K562 (cell line): Measurements from ENCODE around the gene ATL2. TPM values are rescaled to one million over a fixed set of nuclear protein-coding genes. Genes with fewer than 3 reads are reported as not detected.
A peak's percentile ranks its signal among the peaks of the same experiment; 100 is the strongest.

Experiments
- ARID4B ChIP-seq: sonication (generic); formaldehyde crosslinking; IDR thresholded peaks from 2 replicates; pipeline ENCODE4 v1.8.0; 2022; ENCODE audit warnings: mild to moderate bottlenecking, missing genetic modification reagents
- CREM ChIP-seq: IDR thresholded peaks from 2 replicates; pipeline ENCODE4 v1.6.1; 2014; ENCODE audit warnings: antibody characterized with exemption, low read depth
- CTBP1 ChIP-seq: fragments of 450-650 bp; IDR thresholded peaks from 2 replicates; pipeline ENCODE4 v1.6.1; 2016; ENCODE audit warnings: borderline replicate concordance
- DPF2 ChIP-seq: fragments of 450-650 bp; IDR thresholded peaks from 2 replicates; pipeline ENCODE4 v1.6.1; 2016
- GATA2 ChIP-seq: sonication (generic); formaldehyde crosslinking; IDR thresholded peaks from 2 replicates; pipeline ENCODE4 v1.4.0; 2020; ENCODE audit warnings: mild to moderate bottlenecking, missing genetic modification reagents
- HIVEP1 ChIP-seq: fragments of 250-450 bp; sonication (Bioruptor Pico); IDR thresholded peaks from 2 replicates; pipeline ENCODE4 v1.4.0; 2020; ENCODE audit warnings: mild to moderate bottlenecking
- ID3 ChIP-seq, 2 experiments: fragments of 250-450 bp in 1 of 2; fragments of 450-650 bp in 1 of 2; sonication (Bioruptor Pico) in 1 of 2; IDR thresholded peaks; 2 replicates each; pipeline versions ENCODE4 v1.6.1 to v1.8.0; 2016 to 2021; ENCODE audit warnings: mild to moderate bottlenecking in 2 of 2, moderate library complexity in 2 of 2, missing compliant biosample characterization in 1 of 2, missing genetic modification characterization in 1 of 2
- MECOM ChIP-seq: fragments of 250-450 bp; sonication (Bioruptor Pico); IDR thresholded peaks from 2 replicates; pipeline ENCODE4 v1.8.0; 2022; ENCODE audit warnings: inconsistent platforms
- POLR3G ChIP-seq: IDR thresholded peaks from 2 replicates; pipeline ENCODE4 v1.6.1; 2011; ENCODE audit not compliant: insufficient read length, insufficient replicate concordance; ENCODE audit errors: extremely low read depth
- PRDM10 ChIP-seq: fragments of 450-650 bp; IDR thresholded peaks from 2 replicates; pipeline ENCODE4 v1.6.1; 2018; ENCODE audit not compliant: partially characterized antibody
- RBM39 ChIP-seq: fragments of 200-400 bp; formaldehyde crosslinking; optimal IDR thresholded peaks from 2 replicates; pipeline ENCODE3; 2018; ENCODE audit warnings: low read depth, low read length
- SIN3A ChIP-seq, 2 experiments: fragments of 150-350 bp in 1 of 2; IDR thresholded peaks; 2 replicates each; pipeline ENCODE4 v1.6.1; 2011 to 2016; ENCODE audit warnings: borderline replicate concordance in 2 of 2, low read depth in 2 of 2, low read length in 2 of 2, mild to moderate bottlenecking in 2 of 2, moderate library complexity in 2 of 2; ENCODE audit not compliant: control insufficient read depth in 1 of 2
- SMC3 ChIP-seq: conservative IDR thresholded peaks from 2 replicates; pipeline ENCODE4 v1.6.1; 2011; ENCODE audit warnings: low read depth, low read length, improper control_type of control experiment; ENCODE audit not compliant: insufficient read depth
- STAT6 ChIP-seq: sonication (generic); formaldehyde crosslinking; IDR thresholded peaks from 2 replicates; pipeline ENCODE4 v1.8.1; 2023; ENCODE audit warnings: mild to moderate bottlenecking, missing genetic modification reagents
- TARDBP ChIP-seq: fragments of 450-650 bp; IDR thresholded peaks from 2 replicates; pipeline ENCODE4 v1.6.1; 2016
- TCFL5 ChIP-seq: fragments of 250-450 bp; sonication (Bioruptor Pico); conservative IDR thresholded peaks from 2 replicates; pipeline ENCODE4 v1.6.1; 2021; ENCODE audit warnings: mild to moderate bottlenecking, moderate library complexity, matching md5 sums
- ZNF274 ChIP-seq: IDR thresholded peaks from 2 replicates; pipeline ENCODE4 v1.6.1; 2011; ENCODE audit warnings: low read depth, mild to moderate bottlenecking, low read length, moderate library complexity, borderline replicate concordance
- ZNF57 ChIP-seq: fragments of 450-650 bp; formaldehyde crosslinking; IDR thresholded peaks from 2 replicates; pipeline ENCODE4 v1.4.0; 2020; ENCODE audit warnings: mild to moderate bottlenecking, moderate library complexity
- polyA plus RNA-seq, 8 experiments: library from polyadenylated mRNA; depleted of rRNA in 4 of 8; stranded (reverse) in 5 of 8; unstranded in 3 of 8; fragments of >200 nt; fragmentation: Nextera tagmentation in 2 of 8; fragmentation: Illumina TruSeq in 1 of 8; extraction: Ambion mirVana in 2 of 8; extraction: Trizol in 1 of 8; gene quantifications; 2 replicates each; pipeline versions ENCODE4 v1.2.1 to v1.2.3, GENCODE V29; 2011 to 2014; ENCODE audit warnings: inconsistent platforms in 1 of 8, missing spikeins in 1 of 8
- total RNA-seq, 7 experiments: library from RNA; depleted of rRNA in 6 of 7; stranded (reverse); fragments of >200 nt in 6 of 7; fragmentation: Illumina TruSeq in 2 of 7; extraction: Trizol in 2 of 7; gene quantifications; 2 replicates each; pipeline versions ENCODE4 v1.2.1 to v1.2.3, GENCODE V29; 2011 to 2021; ENCODE audit warnings: low replicate concordance in 1 of 7

Gene ATL2
- total and polyA plus RNA-seq, 9 of the 15 experiments (the other 6 are each of a cell fraction or from before 2014, with no cell fraction given) = 12.0 to 80.8 (median 70.2) TPM

GRCh38 chr2:38386377-38386776 lies 9.3 kb upstream of the ATL2 start (continued):
- TF ChIP-seq STAT6 (CRISPR knock-in tag) (no peak), ZNF274 (no peak), GATA2 (CRISPR knock-in tag) (no peak), TARDBP (no peak), RBM39 (no peak), ARID4B (CRISPR knock-in tag) (no peak), HIVEP1 (CRISPR knock-in tag) (no peak), POLR3G (no peak), TCFL5 (CRISPR knock-in tag) (no peak), SMC3 (no peak), SIN3A (IDR thresholded peaks at IDR 0.05; ENCODE audit: borderline replicate concordance in 2 of 2, control insufficient read depth in 1 of 2, low read depth in 2 of 2, low read length in 2 of 2) (no peak), ZNF57 (no peak), ID3 (CRISPR knock-in tag; IDR thresholded peaks at IDR 0.05) (no peak), ID3 (tag; IDR thresholded peaks at IDR 0.05) (no peak), CREM (no peak), MECOM (no peak), CTBP1 (peak; percentile 54; the same call in 1 of the 2 replicates), DPF2 (peak; percentile 87), PRDM10 (no peak)
